Adrenal gland (tissue), 12 donors: Measurements from ENCODE around the gene AQP12B. TPM values are rescaled to one million over a fixed set of nuclear protein-coding genes. Genes with fewer than 3 reads are reported as not detected.

ENCODE experiments used
- DNase-seq, 7 donors: peaks; one replicate each; pipeline ENCODE4 v3.0.0-alpha.2; 2019 to 2020
- H3K27ac ChIP-seq, 5 donors: fragments of 200-600 bp; sonication (generic) in 4 of 5; 1 replicate in 3 of 5; 2 replicates in 2 of 5; pipeline versions ENCODE4 v1.5.1 to v1.8.0; 2016 to 2020; ENCODE audit warnings: mild to moderate bottlenecking in 1 of 5
- H3K27me3 ChIP-seq: fragments of 200-600 bp; 2 replicates; pipeline ENCODE4 v1.8.0; 2021
- H3K36me3 ChIP-seq, 2 donors: fragments of 200-600 bp; replicated peaks in 1 of 2; 1 replicate in 1 of 2; 2 replicates in 1 of 2; pipeline versions ENCODE4 v1.5.1 to v1.8.0; 2018 to 2022
- H3K4me1 ChIP-seq, 2 donors: fragments of 200-600 bp; replicated peaks in 1 of 2; 1 replicate in 1 of 2; 2 replicates in 1 of 2; pipeline versions ENCODE4 v1.5.1 to v1.8.0; 2018 to 2021
- H3K4me3 ChIP-seq, 4 donors: fragments of 200-600 bp; sonication (generic) in 3 of 4; one replicate each; pipeline ENCODE4 v1.5.1; 2016 to 2018
- H3K9me3 ChIP-seq, 3 donors: fragments of 200-600 bp; sonication (generic) in 1 of 3; replicated peaks in 1 of 3; 1 replicate in 2 of 3; 2 replicates in 1 of 3; pipeline versions ENCODE4 v1.5.1 to v1.8.0; 2016 to 2021
- CTCF ChIP-seq, 6 experiments: fragments of 450-650 bp in 4 of 6; fragments of 200-600 bp in 2 of 6; sonication (generic) in 1 of 6; IDR thresholded peaks; 1 replicate in 5 of 6; 2 replicates in 1 of 6; pipeline versions ENCODE4 v1.5.1 to v1.8.0; 2016 to 2021; ENCODE audit warnings: antibody characterized with exemption in 6 of 6, mild to moderate bottlenecking in 2 of 6, moderate library complexity in 1 of 6
- POLR2A ChIP-seq, 2 donors: fragments of 450-650 bp; IDR thresholded peaks; one replicate each; pipeline ENCODE4 v1.6.1; 2017; ENCODE audit warnings: antibody characterized with exemption in 2 of 2, mild to moderate bottlenecking in 2 of 2, moderate library complexity in 1 of 2
- WGBS, 4 donors: extraction: QIAGEN DNeasy Blood & Tissue Kit in 2 of 4; methylation state at CpG; one replicate each; pipeline versions ENCODE4 v1.1.5 to v1.1.7; 2013 to 2017; 5-methylcytosine and 5-hydroxymethylcytosine counted together
- intact Hi-C, 2 donors: fragments of 100-400 bp; cut with DNase I; formaldehyde crosslinking; loops; one replicate each; pipeline versions ENCODE4 v1.14.1 to v1.15.0; 2022 to 2023
- polyA plus RNA-seq, 3 donors: library from polyadenylated mRNA; stranded (reverse); fragments of 200-250 nt in 2 of 3; fragments of 350-450 nt in 1 of 3; fragmentation: Illumina TruSeq in 1 of 3; extraction: RNeasy Lipid Tissue Mini Kit (QIAGEN cat#74804) in 1 of 3; gene quantifications; one replicate each; pipeline ENCODE4 v1.2.3, GENCODE V29; 2013 to 2014
- total RNA-seq, 9 donors: library from RNA; depleted of rRNA in 4 of 9; stranded (reverse); fragments of >200 nt in 4 of 9; fragments of 120-200 nt in 1 of 9; fragmentation: NEBNext Ultra II Directional in 1 of 9; extraction: Animal tissue kit (Norgen Biotek cat#: 25700) in 1 of 9; gene quantifications; one replicate each; pipeline versions ENCODE4 v1.1.0 to v1.2.4, GENCODE V29; 2013 to 2023
- donor health status: healthy with polysubstance abuse.
- donor health status: Bipolar disorder and iron deficiency.
- donor health status: DM: yes; HTN: yes; CAD: no.
- donor health status: DM: no; HTN: no; CAD: no.
- donor health status: DM: no; HTN: no; CAD: no.
- donor health status: DM: yes; HTN: yes; CAD: no.

Gene AQP12B
- total and polyA plus RNA-seq, 12 donors, result 0.07 to 0.48 TPM; not detected in 10

GRCh38 chr2:240640939-240641338 lies 41.7 kb downstream of the AQP12B start:
- H3K36me3 ChIP-seq, result no peaks in the 10 kb centered on the region
- H3K4me3 ChIP-seq, result no peak overlapping the region
- intact Hi-C loops, result no loop called here
- H3K27me3 ChIP-seq, result no peaks in the 10 kb centered on the region
- 10 to 80% (median 21%) methylated on average over 2 to 16 of the region's 16 CpGs for WGBS, 4 donors
- no peak overlapping the region for H3K27ac ChIP-seq
- H3K4me1 ChIP-seq, result no peaks in the 10 kb centered on the region
- TF ChIP-seq POLR2A (IDR thresholded peaks at IDR 0.05) (no peak), CTCF (IDR thresholded peaks at IDR 0.05) (peak in 2 of 6 experiments; percentile 19 to 43)
- DNase-seq, result peak in 5 of 7 donors; percentile 26 to 48 (median 29)
- no peaks in the 10 kb centered on the region for H3K9me3 ChIP-seq

GRCh38 chr2:240639566-240639965 lies 43.1 kb downstream of the AQP12B start:
- Histone ChIP-seq H3K4me1 (no peaks in the 10 kb centered on the region), H3K4me3 (no peak overlapping the region), H3K27ac (no peak overlapping the region), H3K36me3 (no peaks in the 10 kb centered on the region), H3K9me3 (no peaks in the 10 kb centered on the region), H3K27me3 (no peaks in the 10 kb centered on the region)
- no peak for TF ChIP-seq POLR2A (IDR thresholded peaks at IDR 0.05)
- no peak for TF ChIP-seq CTCF (IDR thresholded peaks at IDR 0.05)
- intact Hi-C loops, result no loop called here
- 88 to 91% (median 91%) methylated on average over 15 to 18 of the region's 18 CpGs for WGBS, 4 donors
- DNase-seq, result peak in 2 of 7 donors; percentile 3 to 15

GRCh38 chr2:240638512-240639160 lies 44.0 kb downstream of the AQP12B start:
- H3K4me3 ChIP-seq, result no peak overlapping the region
- H3K27me3 ChIP-seq, result no peaks in the 10 kb centered on the region
- H3K4me1 ChIP-seq, result no peaks in the 10 kb centered on the region
- no peaks in the 10 kb centered on the region for H3K36me3 ChIP-seq
- TF ChIP-seq CTCF (IDR thresholded peaks at IDR 0.05) (no peak), POLR2A (IDR thresholded peaks at IDR 0.05) (no peak)
- intact Hi-C loops, result no loop called here
- peak in 1 of 7 donors; percentile 5 for DNase-seq
- H3K27ac ChIP-seq, result no peak overlapping the region
- no peaks in the 10 kb centered on the region for H3K9me3 ChIP-seq
- 60 to 71% (median 64%) methylated on average over 15 to 18 of the region's 18 CpGs for WGBS, 4 donors

- H3K36me3 ChIP-seq, result no peaks in the 10 kb centered on the region
- no peaks in the 10 kb centered on the region for H3K9me3 ChIP-seq
- no peak overlapping the region for H3K4me3 ChIP-seq
- DNase-seq, result no peak
- WGBS, 4 donors, result 60 to 84% (median 77%) methylated on average over 4 to 8 of the region's 8 CpGs
- TF ChIP-seq CTCF (IDR thresholded peaks at IDR 0.05) (no peak), POLR2A (IDR thresholded peaks at IDR 0.05) (no peak)
- intact Hi-C loops, result no loop called here
- H3K27me3 ChIP-seq, result no peaks in the 10 kb centered on the region
- H3K27ac ChIP-seq, result no peak overlapping the region
- H3K4me1 ChIP-seq, result no peaks in the 10 kb centered on the region
Measured at GRCh38 chr2:240637901-240638345, 44.8 kb downstream of the AQP12B start.
